Skeletal muscle cell (primary cell): ENCODE measurements around the gene HPS6.

Experiments used
- DNase-seq: peaks from one replicate; pipeline ENCODE4 v3.0.0-alpha.2; 2010; ENCODE audit warnings: low read depth
- H3K4me3 ChIP-seq: 2 replicates; pipeline ENCODE4 v1.5.1; 2011; ENCODE audit warnings: low read depth, mild to moderate bottlenecking, control low read depth, low read length, moderate library complexity

The HPS6 gene

GRCh38 chr10:102067091-102067916 is 2.2 kb downstream of the HPS6 start:
- no peak overlapping the region for H3K4me3 ChIP-seq
- no peak for DNase-seq

GRCh38 chr10:102068216-102068615 is 3.1 kb downstream of the HPS6 start:
- no peak overlapping the region for H3K4me3 ChIP-seq
- DNase-seq, result no peak

DNA sequence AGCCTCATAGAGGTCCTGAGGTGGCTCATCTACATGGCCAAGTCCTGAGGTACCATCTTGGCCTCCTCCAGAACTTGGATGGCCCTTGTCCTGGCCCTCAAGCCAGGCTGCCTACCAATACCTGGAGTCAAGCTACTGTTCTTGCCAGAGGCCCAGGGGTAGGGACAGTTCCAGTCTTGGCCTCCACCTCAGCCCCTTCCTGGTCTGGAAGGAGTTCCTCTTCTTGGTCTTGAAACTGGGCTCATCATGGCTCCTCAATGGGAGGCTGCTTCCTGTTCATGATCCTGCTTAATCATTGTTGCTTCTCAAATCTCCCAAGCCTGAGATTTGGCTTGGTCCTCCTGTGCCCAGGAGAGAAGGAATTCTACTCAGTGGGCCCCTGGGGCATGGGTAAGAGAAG is 3.9 kb downstream of the HPS6 start:
- no peak for DNase-seq
- no peak overlapping the region for H3K4me3 ChIP-seq

DNA sequence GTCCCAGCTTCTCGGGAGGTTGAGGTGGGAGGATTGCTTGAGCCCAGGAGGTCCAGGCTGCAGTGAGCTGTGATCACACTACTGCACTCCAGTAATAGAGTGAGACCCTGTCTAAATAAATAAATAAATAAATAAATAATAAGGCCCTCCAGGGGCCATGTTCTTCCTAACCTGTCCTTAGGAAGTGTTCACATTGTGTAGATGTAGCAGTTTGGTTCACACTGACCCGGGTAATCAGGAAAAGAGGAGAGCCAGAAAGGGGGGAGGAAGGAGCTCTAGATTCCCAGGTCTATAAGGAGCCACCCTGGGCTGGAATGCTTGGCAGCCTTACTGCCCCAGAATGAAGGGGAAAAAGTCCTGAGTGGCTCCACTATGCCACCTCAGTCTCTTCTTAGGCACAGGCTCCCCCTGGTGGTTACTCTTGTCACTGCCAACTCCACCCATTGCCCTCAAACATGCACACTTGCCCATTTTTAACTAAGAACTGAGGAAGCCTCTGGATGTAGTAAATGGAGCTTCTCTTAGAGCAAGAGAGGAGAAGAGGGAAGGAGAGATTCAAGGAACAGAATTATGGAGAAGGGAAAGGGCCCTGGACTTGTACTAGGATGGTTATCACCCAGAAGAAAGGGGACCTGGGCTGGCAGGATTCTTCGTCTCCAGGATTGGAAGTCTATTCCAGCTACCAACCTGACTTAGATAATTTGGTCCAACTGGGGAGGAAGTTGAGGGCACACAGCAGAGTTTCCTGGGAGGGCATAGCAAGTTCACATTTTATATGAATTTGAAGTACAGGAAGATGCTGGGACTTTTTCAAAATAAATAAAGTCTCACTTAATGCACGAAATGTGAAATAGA is 7.8 kb downstream of the HPS6 start:
- no peak for DNase-seq
- no peak overlapping the region for H3K4me3 ChIP-seq

GRCh38 chr10:102083541-102083940 is 18.4 kb downstream of the HPS6 start:
- no peak for DNase-seq

GRCh38 chr10:102085336-102085735 is 20.2 kb downstream of the HPS6 start:
- H3K4me3 ChIP-seq, result no peak overlapping the region
- no peak for DNase-seq

More at GRCh38 chr10:102083541-102083940, 18.4 kb downstream of the HPS6 start:
- no peak overlapping the region for H3K4me3 ChIP-seq

DNA sequence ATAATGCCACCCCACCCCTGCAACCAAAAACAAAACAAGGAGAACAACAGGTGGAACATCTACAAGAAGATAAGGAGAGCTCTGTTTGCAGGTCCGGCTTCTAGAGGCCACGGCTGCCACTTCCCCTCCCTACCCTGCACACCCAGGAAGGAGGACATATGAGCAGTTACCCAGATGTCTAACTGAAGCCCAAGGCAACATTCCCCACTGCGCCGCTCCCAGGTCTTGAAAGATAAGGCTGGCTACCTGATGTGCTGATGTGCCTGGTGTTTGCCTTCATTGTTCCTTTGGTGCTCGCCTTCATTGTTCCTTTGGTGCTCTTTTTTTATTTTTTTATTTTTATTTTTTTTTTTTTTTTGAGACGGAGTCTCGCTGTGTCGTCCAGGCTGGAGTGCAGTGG is 21.0 kb downstream of the HPS6 start:
- DNase-seq, result no peak

GRCh38 chr10:102090772-102091171 is 25.6 kb downstream of the HPS6 start:
- no peak overlapping the region for H3K4me3 ChIP-seq
- DNase-seq, result no peak

More for the DNA sequence above, 21.0 kb downstream of the HPS6 start:
- H3K4me3 ChIP-seq, result no peak overlapping the region

DNA sequence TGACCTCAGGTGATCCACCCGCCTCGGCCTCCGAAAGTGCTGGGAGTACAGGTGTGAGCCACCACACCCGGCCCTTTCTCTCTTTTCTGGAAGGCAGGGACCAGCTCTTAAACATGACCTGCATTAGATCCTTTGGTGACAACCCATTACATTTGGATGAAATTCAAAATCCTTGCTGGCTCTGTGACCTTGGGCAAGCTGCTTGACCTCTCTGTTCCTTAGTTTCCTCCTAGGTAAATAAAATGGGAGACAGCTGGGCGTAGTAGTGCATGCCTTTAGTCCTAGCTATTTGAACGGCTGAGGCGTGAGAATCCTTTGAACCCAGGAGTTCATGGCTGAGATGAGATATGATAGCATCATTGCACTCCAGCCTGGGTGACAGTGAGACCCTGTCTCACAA is 31.3 kb downstream of the HPS6 start:
- DNase-seq, result no peak
- H3K4me3 ChIP-seq, result no peak overlapping the region

- no peak for DNase-seq
- no peak overlapping the region for H3K4me3 ChIP-seq
These were observed 36.0 kb downstream of the HPS6 start for GRCh38 chr10:102101152-102101551.

GRCh38 chr10:102102421-102102820 is 37.3 kb downstream of the HPS6 start:
- H3K4me3 ChIP-seq, result no peak overlapping the region
- no peak for DNase-seq

- H3K4me3 ChIP-seq, result no peak overlapping the region
- DNase-seq, result no peak
These were observed 41.8 kb downstream of the HPS6 start for GRCh38 chr10:102106998-102107397.

DNA sequence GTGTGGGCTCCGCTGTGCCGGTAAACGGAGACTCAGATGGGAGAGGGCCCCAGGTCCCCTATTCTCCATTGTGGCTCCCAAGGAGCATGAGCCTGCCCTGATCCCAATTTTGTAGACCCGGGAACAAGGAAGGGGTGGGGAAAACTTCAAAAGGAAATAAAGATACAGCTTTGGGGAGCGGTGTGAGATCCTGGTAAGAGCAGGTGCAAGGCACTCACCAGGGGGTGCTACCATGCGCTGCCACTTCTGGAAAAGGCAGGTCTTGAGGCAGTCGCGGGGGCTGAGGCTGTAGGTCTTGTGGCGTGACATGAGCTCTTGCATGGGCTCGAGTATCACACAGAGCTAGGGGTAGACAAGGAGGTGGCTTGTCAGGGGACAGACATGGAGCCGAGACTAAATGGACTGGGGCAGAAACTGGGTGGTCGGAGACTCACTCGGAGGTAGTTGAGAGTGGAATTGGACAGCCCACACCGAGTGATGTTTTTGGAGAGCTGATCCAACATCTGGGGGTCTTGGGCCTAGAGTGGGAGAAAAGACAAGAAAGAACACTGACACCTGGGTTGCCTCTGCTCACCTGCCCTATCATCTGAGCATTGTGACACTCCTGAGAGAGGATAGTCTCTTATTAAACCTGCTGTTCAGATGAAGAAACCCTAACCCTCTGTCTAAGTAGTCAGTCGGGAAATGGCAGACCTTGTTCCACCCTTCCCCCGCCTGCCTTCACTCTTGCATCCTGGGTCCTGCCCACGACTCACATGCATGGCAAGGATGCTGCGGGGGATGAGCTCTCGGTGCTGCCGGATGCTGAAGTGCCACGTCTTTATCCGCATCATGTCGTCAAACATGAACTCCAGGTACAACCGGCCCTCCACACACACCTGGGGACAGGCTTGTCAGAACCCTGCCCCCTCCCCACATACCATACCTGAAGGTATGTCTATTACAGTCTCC is 44.3 kb downstream of the HPS6 start:
- no peak overlapping the region for H3K4me3 ChIP-seq
- no peak for DNase-seq

GRCh38 chr10:102111276-102111675 is 46.1 kb downstream of the HPS6 start:
- no peak overlapping the region for H3K4me3 ChIP-seq
- DNase-seq, result no peak

- DNase-seq, result no peak
- H3K4me3 ChIP-seq, result no peak overlapping the region
These were observed 47.2 kb downstream of the HPS6 start for GRCh38 chr10:102112210-102112817.

DNA sequence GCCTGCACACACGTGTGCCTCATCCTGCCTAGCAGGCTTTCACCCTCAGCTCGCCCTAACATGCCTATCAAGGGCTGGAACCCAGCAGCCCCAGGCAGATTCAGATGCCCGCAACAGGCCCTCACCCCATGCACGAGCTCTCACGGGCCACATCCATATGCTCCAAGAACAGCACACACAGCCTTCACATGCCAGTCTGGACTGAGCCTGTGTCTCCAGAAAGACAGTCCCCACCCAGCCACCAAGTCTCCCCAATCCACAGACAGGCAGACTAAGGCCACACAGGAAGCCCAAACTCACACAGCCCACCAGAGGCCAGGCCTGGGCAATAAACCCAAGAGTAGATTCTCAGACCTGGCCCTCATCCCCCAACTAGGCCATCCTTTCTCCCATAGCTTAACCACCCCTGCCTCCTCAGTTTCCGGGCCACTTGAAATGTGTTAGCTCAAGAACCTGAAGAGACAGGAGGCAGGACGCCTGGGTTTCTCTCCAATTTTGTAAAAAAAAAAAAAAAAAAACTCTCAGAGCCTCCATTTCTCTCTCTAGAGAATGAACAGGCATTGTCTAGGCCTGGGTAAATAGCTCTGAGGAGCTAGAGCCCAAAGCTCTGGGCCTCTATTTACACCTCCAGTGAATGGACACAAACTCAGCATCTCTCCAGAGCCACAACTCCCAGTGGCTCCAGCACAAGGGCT is 48.3 kb downstream of the HPS6 start:
- peak overlapping the region; percentile 90 for H3K4me3 ChIP-seq
- no peak for DNase-seq

DNA sequence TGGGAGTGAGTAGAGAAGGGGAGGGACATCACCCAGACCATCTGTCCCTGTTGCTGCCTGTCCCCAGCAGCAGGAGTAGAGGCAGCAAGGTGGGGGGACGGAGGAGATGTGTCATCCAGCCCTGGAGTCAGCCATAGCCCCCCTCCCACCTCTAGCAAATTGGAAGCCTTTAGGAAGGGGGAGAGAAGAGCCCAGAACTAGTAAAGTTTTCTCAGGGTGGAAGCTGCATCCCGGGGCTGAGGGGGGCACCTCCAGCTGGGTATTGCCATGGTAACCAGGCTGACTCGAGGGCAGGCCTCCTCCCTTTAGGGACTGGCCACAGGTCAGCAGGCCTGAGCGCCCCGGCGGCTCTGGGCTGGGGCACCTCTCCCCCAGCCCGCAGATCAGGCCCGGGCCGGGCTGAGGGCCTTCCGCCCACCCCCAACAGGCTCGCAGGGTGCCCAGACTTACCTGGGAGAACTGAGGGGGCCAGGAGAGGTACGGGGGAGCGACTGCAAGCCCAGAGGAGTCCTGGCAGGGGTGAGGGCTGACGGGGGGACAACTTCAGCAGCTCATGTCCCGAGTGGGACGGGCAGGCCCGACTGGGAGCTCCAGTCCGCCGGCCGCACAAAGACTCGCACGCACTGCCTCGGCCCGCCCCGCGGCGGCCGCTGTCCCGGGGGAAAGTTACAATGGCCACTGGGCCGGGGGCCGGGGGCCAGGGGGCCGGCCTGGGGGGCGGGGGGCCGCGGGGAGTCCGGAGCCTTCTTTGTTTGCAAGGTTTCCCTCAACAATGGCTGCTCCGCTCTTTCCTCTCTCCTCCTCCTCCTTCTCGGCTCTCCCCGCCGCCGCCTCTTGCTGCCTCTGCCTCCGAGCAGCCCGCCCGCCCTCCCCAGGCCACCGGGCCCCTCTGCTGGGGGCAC is 49.1 kb downstream of the HPS6 start:
- peak overlapping the region; percentile 90 for H3K4me3 ChIP-seq
- DNase-seq, result no peak
